Stimulated activated CD4-positive, alpha-beta T cell treated with anti-CD3 and anti-CD28 coated beads, Interleukin-2, amount 100 ng/mL, for 4 hours (primary cell): Measurements from ENCODE around the gene KRT76.
"Not testable (repeated sequence)": the region's sequence is repeated elsewhere in the genome, so short reads cannot be mapped to it uniquely, and the experiment has no call there.

Source experiments
- DNase-seq: peaks from one replicate; pipeline ENCODE4 v3.0.0-alpha.2; 2020; ENCODE audit warnings: low read depth

KRT76 gene

DNA sequence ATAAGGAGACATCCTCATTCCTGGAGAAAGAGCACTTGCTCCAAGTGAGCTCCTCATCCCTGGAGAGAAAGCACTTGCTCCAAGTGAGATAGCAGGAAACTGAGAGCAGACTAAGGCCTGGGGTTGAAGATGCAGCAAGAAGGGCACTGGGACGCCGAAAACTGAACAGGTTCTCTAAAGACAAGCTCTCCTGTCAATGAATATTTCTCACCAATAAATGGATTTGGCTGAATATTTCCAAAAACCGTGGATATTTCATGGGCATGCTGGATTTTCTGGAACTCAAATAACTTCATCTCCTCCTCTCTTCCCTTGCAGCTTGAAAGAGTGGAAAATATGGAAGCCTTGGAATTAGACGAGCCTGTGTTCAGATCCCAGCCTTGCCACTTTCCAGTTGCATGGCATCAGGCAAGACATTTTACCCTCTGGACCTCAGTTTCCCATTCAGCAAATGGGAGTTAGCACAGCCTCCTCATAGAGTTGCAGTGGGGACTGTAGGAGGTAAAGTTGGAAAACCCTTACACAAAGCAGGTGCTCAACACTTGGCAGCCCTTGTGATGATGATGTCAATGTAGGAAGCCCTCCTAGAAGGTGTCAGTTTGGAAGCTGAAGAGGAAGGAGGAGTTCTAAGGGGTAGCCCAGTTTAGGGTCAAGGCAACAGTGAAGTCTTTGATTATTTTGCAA is 4.4 kb upstream of the KRT76 start:
- no peak for DNase-seq

- no peak for DNase-seq
Measured at GRCh38 chr12:52779914-52780313, 2.8 kb upstream of the KRT76 start.

- DNase-seq, result no peak
Measured at GRCh38 chr12:52778833-52779232, 1.7 kb upstream of the KRT76 start.

- DNase-seq, result no peak
Measured at GRCh38 chr12:52777566-52777965, 421 bp upstream of the KRT76 start.

DNA sequence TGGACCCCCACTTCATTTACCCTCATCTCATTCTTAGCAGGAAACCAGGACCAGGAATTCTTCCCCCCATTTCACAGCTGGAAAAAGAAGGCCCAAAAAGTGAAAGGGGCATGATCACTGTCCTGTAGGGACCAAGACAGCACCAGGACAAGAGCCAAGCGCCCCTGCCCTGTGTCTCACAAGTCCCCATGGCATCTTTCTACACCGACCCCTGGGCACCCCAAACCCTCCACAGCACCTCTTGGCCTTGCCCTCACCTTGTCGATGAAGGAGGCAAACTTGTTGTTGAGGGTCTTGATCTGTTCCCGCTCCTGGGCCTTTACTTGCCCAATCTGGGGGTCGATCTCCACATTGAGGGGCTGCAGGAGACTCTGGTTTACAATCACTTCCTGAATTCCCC is 710 bp downstream of the KRT76 start:
- DNase-seq, result no peak

GRCh38 chr12:52774629-52775250 is 2.4 kb downstream of the KRT76 start:
- DNase-seq, result no peak

GRCh38 chr12:52772772-52773171 is 4.4 kb downstream of the KRT76 start:
- no peak for DNase-seq

DNA sequence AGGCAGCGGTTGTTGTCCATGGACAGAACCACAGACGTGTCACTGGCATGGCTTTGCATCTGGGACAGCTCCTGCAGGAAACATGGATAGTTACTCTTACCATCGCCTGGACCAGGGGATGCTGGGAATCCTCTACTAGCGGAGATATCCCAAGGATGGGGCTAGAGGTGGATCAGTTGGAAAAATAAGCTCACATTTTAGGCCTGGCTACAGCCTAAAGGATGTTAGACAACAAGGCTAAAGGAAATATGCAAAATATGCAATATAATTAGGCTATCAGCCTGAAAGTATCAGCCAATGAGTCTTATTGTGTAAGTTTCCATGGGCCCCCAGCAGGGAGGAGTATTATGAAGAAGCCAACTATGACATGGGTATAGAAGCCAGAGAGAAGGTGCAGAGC is 5.0 kb downstream of the KRT76 start:
- DNase-seq, result no peak

DNA sequence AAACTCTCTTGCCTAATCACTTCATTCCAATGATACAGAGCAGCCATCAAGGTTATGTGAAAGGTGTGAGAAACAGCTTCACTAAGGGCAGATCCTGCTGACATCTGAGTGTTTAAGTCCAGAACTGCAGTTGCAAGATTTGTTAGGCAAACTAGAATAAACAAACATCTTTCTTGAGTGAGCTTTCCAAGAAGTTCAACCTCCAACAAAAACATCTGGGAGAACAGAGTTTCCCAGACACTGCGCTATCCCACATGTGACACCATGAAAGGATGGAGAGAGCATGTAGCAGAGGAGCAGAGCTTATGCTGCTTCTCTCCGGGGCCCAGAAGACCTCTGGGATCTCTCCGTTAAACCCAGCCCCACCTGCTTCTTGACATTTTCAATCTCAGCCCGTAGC is 5.6 kb downstream of the KRT76 start:
- no peak for DNase-seq

GRCh38 chr12:52771088-52771487 is 6.1 kb downstream of the KRT76 start:
- DNase-seq, result no peak

DNA sequence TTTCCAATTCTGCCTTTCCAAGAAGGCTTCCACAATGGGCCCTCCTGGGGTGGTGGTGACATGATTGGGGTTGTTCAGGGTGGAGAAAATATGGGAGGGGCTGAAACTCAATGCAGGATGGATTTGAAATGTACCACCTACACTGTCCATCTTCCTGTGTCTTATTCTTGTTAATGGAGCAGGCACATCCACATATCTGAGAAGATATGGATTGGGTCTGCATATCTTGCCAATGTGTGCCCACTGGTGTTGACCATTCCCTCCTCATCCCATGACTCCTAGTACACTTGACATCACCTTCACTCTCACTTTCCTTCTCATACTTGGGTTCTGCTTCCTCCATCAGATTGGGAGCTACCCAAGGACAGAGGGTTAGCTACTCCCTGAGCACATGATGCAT is 7.2 kb downstream of the KRT76 start:
- DNase-seq, result no peak

- no peak for DNase-seq
Measured at GRCh38 chr12:52769354-52769753, 7.8 kb downstream of the KRT76 start.

- no peak for DNase-seq
Measured at GRCh38 chr12:52768479-52769200, 8.5 kb downstream of the KRT76 start.

- DNase-seq, result no peak
Measured at GRCh38 chr12:52767427-52767826, 9.7 kb downstream of the KRT76 start.

DNA sequence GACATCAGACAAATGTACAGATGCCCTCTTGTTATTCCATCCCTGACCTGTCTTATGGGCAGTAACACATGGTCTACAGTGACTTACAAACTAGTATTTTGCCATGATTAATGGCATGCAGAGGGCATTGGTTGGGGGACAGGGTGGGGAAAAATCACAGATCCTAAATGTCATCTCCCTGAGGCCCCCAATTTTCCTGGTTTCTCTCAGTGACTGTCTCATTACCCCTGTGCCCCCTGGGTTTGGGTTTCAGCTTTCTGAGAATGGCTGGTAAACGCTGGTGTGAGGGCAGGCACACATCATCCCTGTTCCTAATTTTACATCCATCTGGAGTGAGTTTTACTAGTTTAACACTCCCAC is 10.1 kb downstream of the KRT76 start:
- DNase-seq, result no peak

GRCh38 chr12:52766351-52767019 is 10.7 kb downstream of the KRT76 start:
- DNase-seq, result no peak

DNA sequence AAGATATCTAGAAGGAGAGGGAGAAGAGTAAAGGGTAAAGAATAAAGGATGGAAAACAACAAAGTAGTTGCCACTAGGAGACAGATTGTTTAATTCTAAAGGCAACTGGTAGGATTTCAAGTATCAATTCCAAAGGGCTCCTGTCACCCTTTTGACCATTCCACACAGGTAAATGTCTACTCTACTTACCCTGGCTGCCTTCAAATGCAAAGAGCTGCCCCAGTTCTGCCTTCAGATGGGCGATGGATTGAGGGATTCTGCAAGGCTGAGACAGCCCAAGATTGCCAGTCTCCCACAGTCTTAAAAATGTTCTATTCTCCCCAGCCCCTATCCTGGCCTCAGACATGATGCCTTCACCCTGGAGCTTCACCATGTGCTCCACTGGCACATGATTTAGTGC is 11.4 kb downstream of the KRT76 start:
- DNase-seq, result no peak

DNA sequence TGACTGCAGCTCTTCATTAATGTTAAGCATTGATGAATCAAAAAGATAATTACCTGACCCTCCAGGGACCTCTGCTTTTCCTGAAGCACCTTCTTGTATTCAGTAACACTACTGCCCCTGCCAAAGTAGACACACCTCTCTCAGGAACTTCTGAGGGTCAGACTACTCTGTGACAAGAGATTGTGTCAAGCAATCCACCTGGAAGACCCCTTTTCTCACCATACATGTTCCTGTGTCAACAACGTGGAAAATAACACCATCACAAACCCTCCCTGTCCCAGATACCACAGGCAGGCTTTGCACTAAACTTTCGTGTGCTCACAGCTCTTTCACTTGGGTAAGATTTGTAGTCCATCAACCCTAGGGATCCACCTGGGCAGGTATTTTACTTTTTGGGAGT is 13.2 kb downstream of the KRT76 start:
- no peak for DNase-seq

- DNase-seq, result no peak
Measured at GRCh38 chr12:52763036-52763659, 14.0 kb downstream of the KRT76 start.

- DNase-seq, result no peak
Measured at GRCh38 chr12:52761802-52762201, 15.3 kb downstream of the KRT76 start.

- DNase-seq, result not testable (repeated sequence)
Measured at GRCh38 chr12:52761218-52761617, 15.9 kb downstream of the KRT76 start.

DNA sequence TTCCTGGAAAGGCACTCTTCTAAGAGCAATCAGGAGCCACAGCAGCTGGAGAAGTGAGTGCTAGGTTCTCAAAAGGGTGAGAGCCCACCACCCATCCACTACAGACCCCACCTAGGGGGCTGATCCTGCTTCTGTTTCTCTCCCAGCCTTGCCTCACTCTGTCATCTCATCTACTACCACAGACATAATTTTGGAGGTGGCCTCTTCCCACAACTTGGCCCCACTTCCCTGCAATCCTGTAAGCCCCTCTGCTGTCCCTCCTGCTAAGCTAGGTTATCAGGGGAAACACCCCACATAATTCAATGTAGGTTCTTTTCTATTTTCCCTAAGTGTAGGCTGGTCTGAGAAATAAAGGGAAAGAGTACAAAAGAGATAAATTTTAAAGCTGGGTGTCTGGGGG is 16.5 kb downstream of the KRT76 start:
- DNase-seq, result no peak

GRCh38 chr12:52759695-52760094 is 17.4 kb downstream of the KRT76 start:
- DNase-seq, result no peak
